Dendritic cell treated with granulocyte-macrophage colony-stimulating factor and Interleukin-4, amounts not matched to agents 40 ng/mL and 50 ng/mL, for 4 days (primary cell): ENCODE data around the gene FGR.

ENCODE experiments used
- H3K27ac Mint-ChIP-seq: one replicate; pipeline ENCODE4 v1.8.0; 2022; ENCODE audit warnings: mild to moderate bottlenecking, mixed read lengths
- H3K27me3 Mint-ChIP-seq: one replicate; pipeline ENCODE4 v1.8.0; 2022; ENCODE audit warnings: mild to moderate bottlenecking, mixed read lengths
- H3K36me3 Mint-ChIP-seq: one replicate; pipeline ENCODE4 v1.8.0; 2022; ENCODE audit warnings: low read depth, mixed read lengths
- H3K4me1 Mint-ChIP-seq: one replicate; pipeline ENCODE4 v1.8.0; 2022; ENCODE audit warnings: low read depth, mixed read lengths
- H3K4me3 Mint-ChIP-seq: one replicate; pipeline ENCODE4 v1.8.0; 2022; ENCODE audit warnings: mild to moderate bottlenecking, moderate library complexity, mixed read lengths
- H3K9me3 Mint-ChIP-seq: one replicate; pipeline ENCODE4 v1.8.0; 2022; ENCODE audit warnings: mixed read lengths
- intact Hi-C: fragments of 100-400 bp; cut with micrococcal nuclease; formaldehyde crosslinking; loops from one replicate; pipeline ENCODE4 v1.15.0; 2022

Gene FGR

GRCh38 chr1:27601321-27601770, 33.6 kb downstream of the FGR start:
- intact Hi-C loops, result no loop called here
- Mint-ChIP-seq H3K9me3 (no peaks in the 10 kb centered on the region), H3K4me3 (peak overlapping the region; percentile 75), H3K36me3 (peaks cover 10% of the 10 kb centered on the region), H3K4me1 (peaks cover 35% of the 10 kb centered on the region), H3K27me3 (peaks cover 15% of the 10 kb centered on the region), H3K27ac (peak overlapping the region; percentile 64)

GRCh38 chr1:27600498-27601175, 34.3 kb downstream of the FGR start:
- intact Hi-C loops, result no loop called here
- peak overlapping the region; percentile 1 for H3K27ac Mint-ChIP-seq
- no peaks in the 10 kb centered on the region for H3K9me3 Mint-ChIP-seq
- H3K4me3 Mint-ChIP-seq, result no peak overlapping the region
- H3K27me3 Mint-ChIP-seq, result peaks cover 15% of the 10 kb centered on the region
- H3K4me1 Mint-ChIP-seq, result peaks cover 35% of the 10 kb centered on the region
- H3K36me3 Mint-ChIP-seq, result peaks cover 10% of the 10 kb centered on the region

- H3K36me3 Mint-ChIP-seq, result peaks cover 10% of the 10 kb centered on the region
- no peak overlapping the region for H3K4me3 Mint-ChIP-seq
- intact Hi-C loops, result no loop called here
- H3K27me3 Mint-ChIP-seq, result peaks cover 15% of the 10 kb centered on the region
- peak overlapping the region; percentile 1 for H3K27ac Mint-ChIP-seq
- H3K4me1 Mint-ChIP-seq, result peaks cover 35% of the 10 kb centered on the region
- no peaks in the 10 kb centered on the region for H3K9me3 Mint-ChIP-seq
These were observed 35.1 kb downstream of the FGR start for GRCh38 chr1:27599605-27600497.

GRCh38 chr1:27598902-27599528, 36.0 kb downstream of the FGR start:
- peaks cover 7% of the 10 kb centered on the region for H3K36me3 Mint-ChIP-seq
- intact Hi-C loops, result no loop called here
- no peaks in the 10 kb centered on the region for H3K9me3 Mint-ChIP-seq
- H3K27me3 Mint-ChIP-seq, result peaks cover 15% of the 10 kb centered on the region
- peaks cover 35% of the 10 kb centered on the region for H3K4me1 Mint-ChIP-seq
- no peak overlapping the region for H3K27ac Mint-ChIP-seq
- H3K4me3 Mint-ChIP-seq, result no peak overlapping the region

- intact Hi-C loops, result no loop called here
- Mint-ChIP-seq H3K4me3 (no peak overlapping the region), H3K27me3 (peaks cover 14% of the 10 kb centered on the region), H3K36me3 (no peaks in the 10 kb centered on the region), H3K9me3 (no peaks in the 10 kb centered on the region), H3K4me1 (peaks cover 35% of the 10 kb centered on the region), H3K27ac (no peak overlapping the region)
These were observed 36.7 kb downstream of the FGR start for GRCh38 chr1:27598295-27598687.

- Mint-ChIP-seq H3K27ac (no peak overlapping the region), H3K27me3 (peaks cover 14% of the 10 kb centered on the region), H3K4me3 (no peak overlapping the region), H3K4me1 (peaks cover 35% of the 10 kb centered on the region), H3K9me3 (no peaks in the 10 kb centered on the region), H3K36me3 (no peaks in the 10 kb centered on the region)
- intact Hi-C loops, result no loop called here
These were observed 37.3 kb downstream of the FGR start for GRCh38 chr1:27597516-27598294.

DNA sequence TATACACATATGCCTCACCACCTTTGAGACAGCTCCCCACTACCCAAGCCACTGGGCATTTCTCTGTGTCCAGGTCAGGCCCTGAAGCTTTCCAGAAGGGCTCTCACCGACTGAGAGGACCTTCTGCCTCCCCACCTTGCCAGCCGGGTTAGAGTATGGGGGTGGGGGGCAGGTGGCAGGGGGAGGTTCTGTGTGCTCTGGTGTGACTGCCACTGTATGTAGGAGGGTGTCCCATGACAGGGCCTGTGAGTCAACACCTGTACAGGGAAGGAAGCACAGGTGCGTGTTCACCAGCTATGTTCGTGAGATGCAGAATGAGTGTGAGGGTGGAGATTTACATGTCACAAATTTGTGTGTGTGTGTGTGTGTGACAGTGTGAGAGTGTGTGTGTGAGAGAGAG, 38.0 kb downstream of the FGR start:
- Mint-ChIP-seq H3K27ac (no peak overlapping the region), H3K4me3 (no peak overlapping the region), H3K4me1 (peaks cover 29% of the 10 kb centered on the region), H3K36me3 (no peaks in the 10 kb centered on the region), H3K27me3 (peaks cover 10% of the 10 kb centered on the region), H3K9me3 (no peaks in the 10 kb centered on the region)
- intact Hi-C loops, result no loop called here

DNA sequence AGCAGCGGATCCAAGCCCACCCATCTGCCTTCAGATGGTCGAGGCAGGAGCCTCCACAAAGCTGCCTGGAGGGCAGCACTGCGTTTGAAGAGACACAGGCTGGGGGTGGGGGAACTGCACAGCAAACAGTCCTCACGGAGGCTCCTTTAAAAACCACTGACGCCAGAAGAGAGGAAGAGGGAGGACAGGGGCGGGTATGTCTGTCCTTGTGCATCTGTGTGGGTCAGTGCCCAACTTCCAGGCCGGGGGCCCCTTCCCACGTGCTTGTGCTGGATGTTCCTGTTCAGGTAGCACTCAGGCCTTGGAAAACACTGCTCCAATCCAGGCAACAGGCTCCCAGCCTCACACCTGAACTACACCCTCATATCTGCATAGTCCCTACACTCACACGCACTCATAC, 38.7 kb downstream of the FGR start:
- H3K9me3 Mint-ChIP-seq, result no peaks in the 10 kb centered on the region
- peaks cover 22% of the 10 kb centered on the region for H3K4me1 Mint-ChIP-seq
- intact Hi-C loops, result no loop called here

DNA sequence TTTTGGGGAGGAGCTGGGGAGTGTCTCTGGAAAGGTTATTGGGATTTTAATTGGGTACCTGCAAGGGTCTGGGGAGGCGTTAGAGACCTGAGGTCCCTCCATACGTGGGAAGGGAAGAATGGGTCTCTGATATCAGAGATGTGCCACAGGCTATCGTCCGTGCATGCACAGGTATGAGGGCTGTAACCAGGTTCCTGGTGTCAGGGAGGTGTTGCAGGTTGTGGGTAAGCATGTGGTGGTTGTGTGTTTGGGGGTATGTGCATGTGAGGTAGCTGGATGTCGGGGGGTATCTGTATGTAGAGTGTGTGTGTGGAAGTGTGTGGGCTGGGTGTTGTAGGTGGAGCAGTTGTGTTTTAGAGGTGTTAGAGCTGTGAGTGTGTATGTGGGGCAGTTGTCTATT, 39.4 kb downstream of the FGR start:
- Mint-ChIP-seq H3K27me3 (peaks cover 6% of the 10 kb centered on the region), H3K36me3 (no peaks in the 10 kb centered on the region), H3K4me1 (peaks cover 16% of the 10 kb centered on the region), H3K4me3 (no peak overlapping the region), H3K27ac (no peak overlapping the region), H3K9me3 (no peaks in the 10 kb centered on the region)
- intact Hi-C loops, result no loop called here

More for the DNA sequence above, 38.7 kb downstream of the FGR start:
- H3K27me3 Mint-ChIP-seq, result peaks cover 10% of the 10 kb centered on the region
- no peak overlapping the region for H3K4me3 Mint-ChIP-seq
- no peak overlapping the region for H3K27ac Mint-ChIP-seq
- no peaks in the 10 kb centered on the region for H3K36me3 Mint-ChIP-seq

GRCh38 chr1:27594564-27595510, 40.1 kb downstream of the FGR start:
- Mint-ChIP-seq H3K36me3 (no peaks in the 10 kb centered on the region), H3K4me3 (no peak overlapping the region), H3K9me3 (no peaks in the 10 kb centered on the region), H3K27ac (no peak overlapping the region), H3K4me1 (peaks cover 8% of the 10 kb centered on the region), H3K27me3 (peaks cover 6% of the 10 kb centered on the region)
- intact Hi-C loops, result no loop called here

- Mint-ChIP-seq H3K4me1 (no peaks in the 10 kb centered on the region), H3K9me3 (no peaks in the 10 kb centered on the region), H3K27me3 (peaks cover 2% of the 10 kb centered on the region), H3K27ac (no peak overlapping the region), H3K4me3 (no peak overlapping the region), H3K36me3 (no peaks in the 10 kb centered on the region)
- intact Hi-C loops, result no loop called here
These were observed 41.1 kb downstream of the FGR start for GRCh38 chr1:27593678-27594563.
